ENCODE data around the gene RFC3. TPM values are rescaled to one million over a fixed set of nuclear protein-coding genes. Genes with fewer than 3 reads are reported as not detected.

Gene RFC3
- total RNA-seq, 1 experiment from 2014 or later: 59.2 TPM

- H2AK5ac ChIP-seq (ENCODE audit: insufficient read length, low read length): no peak overlapping the region
- no peak overlapping the region for H3K4ac ChIP-seq (ENCODE audit: low read depth, low read length)
- no peak overlapping the region for H3K18ac ChIP-seq (ENCODE audit: insufficient read length, low read depth, low read length)
- no CpG with 5 or more reads among the region's 3 CpGs for WGBS (ENCODE audit: extremely low coverage, insufficient read length, low lambda C conversion rate)
- no peak for DNase-seq
- no peaks in the 10 kb centered on the region for H4K20me1 ChIP-seq (ENCODE audit: control insufficient read depth, insufficient read depth, insufficient read length)
- no peak overlapping the region for H3K27ac ChIP-seq (ENCODE audit: insufficient read length, low read depth, low read length)
- H4K5ac ChIP-seq (ENCODE audit: insufficient read length, low read depth, low read length): no peak overlapping the region
- H3K4me2 ChIP-seq (ENCODE audit: insufficient read depth, insufficient read length, low read length): no peak overlapping the region
- H4K91ac ChIP-seq (ENCODE audit: insufficient read length, low read depth, low read length): no peak overlapping the region
- no peak overlapping the region for H3K23ac ChIP-seq (ENCODE audit: insufficient read length, low read depth, low read length)
- H4K8ac ChIP-seq (replicated peaks; ENCODE audit: insufficient read length, low read depth, low read length): no peak overlapping the region
- no peak overlapping the region for H2BK120ac ChIP-seq (ENCODE audit: low read depth, low read length, poor library complexity, severe bottlenecking)
- no peak overlapping the region for H3K9ac ChIP-seq (ENCODE audit: extremely low read depth, insufficient read length, low read length)
- no peaks in the 10 kb centered on the region for H3K9me3 Mint-ChIP-seq
- H3K27me3 Mint-ChIP-seq (ENCODE audit: low read depth): no peaks in the 10 kb centered on the region
- no peak overlapping the region for H2BK20ac ChIP-seq (ENCODE audit: low read depth, low read length, poor library complexity, severe bottlenecking)
- H3K27me3 ChIP-seq (ENCODE audit: insufficient read depth, low read length): no peaks in the 10 kb centered on the region
- no peak overlapping the region for H3K27ac Mint-ChIP-seq
- H3K4me3 Mint-ChIP-seq: no peak overlapping the region
- H3K4me1 ChIP-seq (ENCODE audit: insufficient read depth, low read length): no peaks in the 10 kb centered on the region
- no peaks in the 10 kb centered on the region for H3K4me1 Mint-ChIP-seq
- H3K9me3 ChIP-seq (ENCODE audit: control insufficient read depth, low read depth, low read length): no peaks in the 10 kb centered on the region
- TF ChIP-seq CTCF (conservative IDR thresholded peaks at IDR 0.05): peak; percentile 54
- H3T11ph ChIP-seq (ENCODE audit: low read length): no peak overlapping the region
- H3K56ac ChIP-seq (ENCODE audit: insufficient read length, low read depth, low read length): no peak overlapping the region
- no peaks in the 10 kb centered on the region for H3K23me2 ChIP-seq (ENCODE audit: insufficient read length, low read depth, low read length, poor library complexity, severe bottlenecking)
- no peak overlapping the region for H2BK15ac ChIP-seq (ENCODE audit: low read depth, low read length)
- no peaks in the 10 kb centered on the region for H3K79me1 ChIP-seq (ENCODE audit: insufficient read depth, low read depth, low read length, poor library complexity, severe bottlenecking)
- H3K79me2 ChIP-seq (ENCODE audit: insufficient read depth, low read length): no peaks in the 10 kb centered on the region
- H2AFZ ChIP-seq (ENCODE audit: low read length): no peak overlapping the region
- no peak overlapping the region for H2BK12ac ChIP-seq (ENCODE audit: insufficient read length, low read depth, low read length)
- H2BK5ac ChIP-seq (ENCODE audit: insufficient read length, low read length): no peak overlapping the region
- H3K36me3 Mint-ChIP-seq (ENCODE audit: insufficient read depth in 1 of 3, low read depth in 3 of 3): peaks cover 0 to 8% (median 7%) of the 10 kb centered on the region in 3 experiments; a peak in 5 of 7 replicates
- H3K14ac ChIP-seq (ENCODE audit: insufficient read depth, low read length): no peak overlapping the region
Observed at GRCh38 chr13:33867472-33867871, 49.5 kb downstream of the RFC3 start.

Measured in H9 (cell line).